GM23248 (cell line): ENCODE results near the gene DHRS7B.

Source experiments
- EZH2 ChIP-seq: fragments of 200-600 bp; sonication (generic); IDR thresholded peaks from 2 replicates; pipeline ENCODE4 v1.6.1; 2018; ENCODE audit warnings: antibody characterized with exemption, mild to moderate bottlenecking; ENCODE audit not compliant: insufficient read depth, poor library complexity, severe bottlenecking
- EZH2phosphoT487 ChIP-seq: fragments of 200-600 bp; sonication (generic); IDR thresholded peaks from 2 replicates; pipeline ENCODE4 v1.6.1; 2018; ENCODE audit warnings: antibody characterized with exemption, moderate library complexity, mild to moderate bottlenecking, low read depth; ENCODE audit not compliant: insufficient read depth

DNA sequence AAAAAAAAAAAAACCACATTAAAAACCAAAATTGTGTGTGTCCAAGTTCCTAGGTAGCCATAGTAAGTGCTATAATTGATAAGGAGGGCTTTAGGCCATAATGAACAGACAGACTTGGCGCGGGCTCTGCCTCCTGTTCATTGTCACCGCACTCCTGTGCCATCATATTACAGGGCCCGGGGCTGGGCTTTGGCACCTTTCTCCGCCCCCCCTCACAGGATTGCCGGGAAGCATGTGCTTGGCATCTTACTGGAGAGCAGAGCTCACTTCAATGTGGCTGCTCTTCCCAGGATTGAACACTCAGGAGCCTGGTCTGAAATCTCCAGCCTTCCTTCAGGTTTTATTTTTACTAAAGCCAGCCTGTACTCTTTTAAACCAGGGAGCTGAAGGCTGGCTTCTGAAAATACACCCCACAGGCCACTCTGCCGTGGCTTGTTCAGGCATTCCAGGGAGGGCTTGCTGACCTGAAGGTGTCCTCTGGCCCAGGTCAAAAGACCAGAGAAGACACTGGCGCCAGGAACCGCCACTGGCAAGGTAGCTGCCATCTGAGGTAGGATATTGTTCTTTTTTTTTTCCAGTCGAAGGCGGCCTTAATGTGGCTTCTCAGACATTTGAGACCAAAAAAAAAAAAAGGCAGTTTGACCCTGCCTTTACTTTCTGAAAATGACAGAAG, 39.3 kb downstream of the DHRS7B start:
- no peak for TF ChIP-seq EZH2
- no peak for TF ChIP-seq EZH2phosphoT487
